ENCODE data around the gene CDHR2. TPM values are rescaled to one million over a fixed set of nuclear protein-coding genes. Genes with fewer than 3 reads are reported as not detected.
"Not testable (repeated sequence)": the region's sequence is repeated elsewhere in the genome, so short reads cannot be mapped to it uniquely, and the experiment has no call there.

CDHR2 gene
- polyA plus RNA-seq, 1 donor = 247 TPM

DNA sequence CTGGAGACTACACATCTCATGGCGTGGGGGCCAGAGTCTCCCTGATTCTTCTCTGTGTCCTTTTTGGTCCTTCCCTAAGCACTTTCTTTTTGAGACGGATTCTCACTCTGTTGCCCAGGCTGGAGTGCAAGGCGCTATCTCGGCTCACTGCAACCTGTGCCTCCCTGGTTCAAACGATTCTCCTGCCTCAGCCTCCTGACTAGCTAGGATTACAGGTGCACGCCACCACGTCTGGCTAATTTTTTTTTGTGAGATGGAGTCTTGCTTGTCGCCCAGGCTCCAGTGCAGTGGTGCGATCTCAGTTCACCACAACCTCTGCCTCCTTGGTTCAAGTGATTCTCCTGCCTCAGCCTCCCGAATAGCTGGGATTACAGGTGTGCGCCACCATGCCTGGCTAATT is 1.8 kb downstream of the CDHR2 start:
- not testable (repeated sequence) for H3K27me3 ChIP-seq (ENCODE audit: control insufficient read depth, insufficient read depth, low read length); H3K9me3 ChIP-seq (ENCODE audit: control insufficient read depth, low read depth, low read length); DNase-seq
- H3K4me1 ChIP-seq (ENCODE audit: control insufficient read depth, insufficient read depth, low read length) = peaks cover 68% of the 10 kb centered on the region
- no CpG with 5 or more reads among the region's 11 CpGs for WGBS (ENCODE audit: insufficient coverage, low lambda C conversion rate)
- peak overlapping the region; percentile 72 for H3K4me3 ChIP-seq (ENCODE audit: low read length)
- peaks cover 11% of the 10 kb centered on the region for H3K36me3 ChIP-seq (ENCODE audit: control insufficient read depth, insufficient read depth, low read length)
- H3K27ac ChIP-seq (ENCODE audit: low read length) = peak overlapping the region; percentile 92

DNA sequence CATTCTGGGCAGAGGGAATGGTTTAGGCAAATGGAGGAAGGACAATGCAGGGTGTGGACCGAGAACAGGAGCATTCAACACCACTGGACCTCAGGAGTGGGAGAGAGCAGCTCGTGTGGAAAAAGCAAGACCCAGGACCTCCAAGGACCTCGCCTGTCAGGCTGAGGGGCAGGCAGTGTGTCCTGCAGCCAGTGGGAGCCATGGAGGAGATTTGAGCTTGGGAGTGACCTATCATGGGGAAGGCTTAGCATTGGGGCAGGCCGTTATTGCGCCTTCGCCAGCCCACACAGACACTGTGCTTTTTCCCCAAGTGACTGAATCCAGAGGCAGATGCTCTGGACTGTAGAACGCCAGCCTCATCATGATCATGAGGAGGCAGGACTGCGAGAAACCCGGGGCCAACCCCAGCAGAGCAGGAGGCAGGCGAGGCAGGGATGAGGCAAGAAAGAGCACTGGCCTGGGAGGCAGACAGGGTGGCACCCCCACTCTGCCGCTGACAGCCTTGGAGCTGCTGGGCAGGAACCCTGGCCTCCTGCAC is 3.3 kb downstream of the CDHR2 start:
- no peak for DNase-seq
- WGBS (ENCODE audit: insufficient coverage, low lambda C conversion rate) = no CpG with 5 or more reads among the region's 11 CpGs
- peaks cover 53% of the 10 kb centered on the region for H3K4me1 ChIP-seq (ENCODE audit: control insufficient read depth, insufficient read depth, low read length)
- H3K27me3 ChIP-seq (ENCODE audit: control insufficient read depth, insufficient read depth, low read length) = no peaks in the 10 kb centered on the region
- no peak overlapping the region for H3K4me3 ChIP-seq (ENCODE audit: low read length)
- H3K27ac ChIP-seq (ENCODE audit: low read length) = peak overlapping the region; percentile 85
- H3K9me3 ChIP-seq (ENCODE audit: control insufficient read depth, low read depth, low read length) = no peaks in the 10 kb centered on the region
- H3K36me3 ChIP-seq (ENCODE audit: control insufficient read depth, insufficient read depth, low read length) = peaks cover 11% of the 10 kb centered on the region

DNA sequence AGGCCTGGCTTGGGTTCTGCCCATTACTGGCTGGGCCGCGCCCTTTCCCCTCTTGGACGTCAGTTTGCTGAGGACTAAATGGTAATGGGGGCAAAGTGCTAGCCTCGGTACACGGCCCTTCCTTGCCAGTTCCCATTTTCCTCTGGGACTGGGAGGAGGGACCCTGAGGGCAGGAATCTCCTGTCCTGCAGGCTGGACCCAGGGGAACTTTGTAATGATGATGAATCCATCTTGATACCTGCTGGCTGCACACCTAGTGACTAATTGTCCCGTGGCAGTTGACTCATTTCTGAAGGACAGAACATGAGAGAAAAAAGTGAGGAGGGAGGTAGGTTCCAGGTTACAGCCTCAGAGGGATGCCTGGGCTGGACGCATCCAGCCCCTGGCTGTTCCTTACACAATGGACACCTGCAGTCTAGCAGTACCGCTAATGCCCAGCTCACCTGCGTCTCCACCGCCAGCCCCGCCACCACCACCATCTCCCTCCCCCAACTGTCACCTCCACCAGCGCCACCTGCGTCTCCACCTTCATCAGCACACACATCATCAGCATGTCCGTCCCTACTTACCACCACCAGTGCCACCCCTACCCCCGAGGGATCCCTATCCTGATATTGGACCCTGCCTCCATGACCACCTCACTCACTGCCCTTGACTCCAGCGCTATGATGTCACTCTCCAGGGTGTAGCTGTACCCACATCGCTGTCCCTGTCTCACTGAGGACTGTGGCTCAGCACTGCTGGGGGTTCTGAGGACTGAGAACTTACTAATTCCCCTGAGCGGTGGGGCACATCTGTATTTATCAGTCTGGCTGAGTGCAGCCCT is 4.3 kb downstream of the CDHR2 start:
- WGBS (ENCODE audit: insufficient coverage, low lambda C conversion rate) = no CpG with 5 or more reads among the region's 18 CpGs
- Histone ChIP-seq H3K27ac (ENCODE audit: low read length) (peak overlapping the region; percentile 85), H3K4me3 (ENCODE audit: low read length) (no peak overlapping the region)

DNA sequence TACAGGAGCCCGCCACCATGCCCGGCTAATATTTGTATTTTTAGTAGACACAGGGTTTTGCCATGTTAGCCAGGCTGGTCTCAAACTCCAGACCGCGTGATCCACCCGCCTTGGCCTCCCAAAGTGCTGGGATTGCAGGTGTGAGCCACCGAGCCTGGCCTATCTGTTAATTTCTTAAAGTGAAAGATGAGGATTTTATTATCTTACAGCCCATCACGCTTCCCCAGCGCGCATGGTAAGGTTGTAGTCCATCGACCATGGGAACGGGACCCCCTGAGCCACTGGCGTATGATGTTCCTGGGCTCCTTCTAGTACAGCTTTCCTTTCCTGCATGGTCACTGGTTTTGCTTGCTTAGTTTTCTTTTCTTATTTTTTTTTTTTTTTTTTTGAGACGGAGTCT is 8.7 kb downstream of the CDHR2 start:
- 100% methylated on average over 4 of the region's 13 CpGs for WGBS (ENCODE audit: insufficient coverage, low lambda C conversion rate)
- H3K27ac ChIP-seq (ENCODE audit: low read length) = no peak overlapping the region
- H3K27me3 ChIP-seq (ENCODE audit: control insufficient read depth, insufficient read depth, low read length) = no peaks in the 10 kb centered on the region
- H3K4me3 ChIP-seq (ENCODE audit: low read length) = no peak overlapping the region
- H3K9me3 ChIP-seq (ENCODE audit: control insufficient read depth, low read depth, low read length) = peaks cover 4% of the 10 kb centered on the region
- H3K36me3 ChIP-seq (ENCODE audit: control insufficient read depth, insufficient read depth, low read length) = peaks cover 11% of the 10 kb centered on the region
- DNase-seq = no peak
- peaks cover 13% of the 10 kb centered on the region for H3K4me1 ChIP-seq (ENCODE audit: control insufficient read depth, insufficient read depth, low read length)

More for the DNA sequence above, 4.3 kb downstream of the CDHR2 start:
- Histone ChIP-seq H3K4me1 (ENCODE audit: control insufficient read depth, insufficient read depth, low read length) (peaks cover 45% of the 10 kb centered on the region), H3K9me3 (ENCODE audit: control insufficient read depth, low read depth, low read length) (no peaks in the 10 kb centered on the region), H3K36me3 (ENCODE audit: control insufficient read depth, insufficient read depth, low read length) (peaks cover 11% of the 10 kb centered on the region), H3K27me3 (ENCODE audit: control insufficient read depth, insufficient read depth, low read length) (no peaks in the 10 kb centered on the region)
- peak; percentile 83 to 91 for DNase-seq

DNA sequence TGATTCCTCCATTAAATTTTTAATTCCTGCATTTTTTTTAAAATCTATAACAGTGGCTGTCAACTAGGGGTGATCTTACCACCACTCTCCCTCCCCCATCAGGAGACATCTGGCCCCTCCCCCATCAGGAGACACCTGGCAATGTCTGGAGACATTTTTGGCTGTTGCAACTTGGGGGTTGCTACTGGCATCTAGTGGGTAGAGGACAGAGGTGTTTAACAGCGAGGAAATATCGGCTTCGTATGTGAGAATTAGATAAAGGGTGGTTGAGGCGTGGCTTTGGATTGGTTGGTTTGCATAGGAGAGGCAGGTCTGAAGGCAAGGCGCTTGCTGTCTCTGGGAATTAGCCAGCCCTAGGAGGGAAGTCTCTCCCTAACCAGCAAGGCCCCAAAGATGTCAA is 10.5 kb downstream of the CDHR2 start:
- H3K9me3 ChIP-seq (ENCODE audit: control insufficient read depth, low read depth, low read length) = peaks cover 4% of the 10 kb centered on the region
- no CpG with 5 or more reads among the region's 5 CpGs for WGBS (ENCODE audit: insufficient coverage, low lambda C conversion rate)
- no peak overlapping the region for H3K4me3 ChIP-seq (ENCODE audit: low read length)
- no peaks in the 10 kb centered on the region for H3K27me3 ChIP-seq (ENCODE audit: control insufficient read depth, insufficient read depth, low read length)
- H3K4me1 ChIP-seq (ENCODE audit: control insufficient read depth, insufficient read depth, low read length) = no peaks in the 10 kb centered on the region
- peaks cover 4% of the 10 kb centered on the region for H3K36me3 ChIP-seq (ENCODE audit: control insufficient read depth, insufficient read depth, low read length)
- no peak overlapping the region for H3K27ac ChIP-seq (ENCODE audit: low read length)
- DNase-seq = no peak

DNA sequence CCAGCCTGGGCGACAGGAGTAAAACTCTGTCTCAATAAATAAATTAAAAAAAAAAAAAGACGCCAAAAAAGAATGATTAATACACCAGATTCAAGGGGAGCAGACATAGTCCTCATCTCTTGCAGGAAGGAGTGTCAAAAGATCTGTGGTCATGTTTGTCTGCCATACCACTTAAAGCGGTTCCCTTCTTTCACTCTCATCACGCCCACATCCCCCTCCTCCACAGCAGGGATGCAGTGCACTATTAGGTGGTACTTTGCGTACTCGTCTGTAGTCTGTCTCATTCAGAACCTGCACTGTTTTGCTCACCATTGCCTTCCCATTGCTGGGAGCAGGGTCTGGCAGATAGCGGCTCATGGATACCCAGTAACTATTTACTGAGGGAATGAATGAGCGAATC is 11.2 kb downstream of the CDHR2 start:
- no peak for DNase-seq
- WGBS (ENCODE audit: insufficient coverage, low lambda C conversion rate) = no CpG with 5 or more reads among the region's 8 CpGs
- Histone ChIP-seq H3K4me1 (ENCODE audit: control insufficient read depth, insufficient read depth, low read length) (no peaks in the 10 kb centered on the region), H3K27me3 (ENCODE audit: control insufficient read depth, insufficient read depth, low read length) (no peaks in the 10 kb centered on the region), H3K4me3 (ENCODE audit: low read length) (no peak overlapping the region), H3K27ac (ENCODE audit: low read length) (no peak overlapping the region), H3K9me3 (ENCODE audit: control insufficient read depth, low read depth, low read length) (peaks cover 4% of the 10 kb centered on the region), H3K36me3 (ENCODE audit: control insufficient read depth, insufficient read depth, low read length) (peaks cover 9% of the 10 kb centered on the region)

DNA sequence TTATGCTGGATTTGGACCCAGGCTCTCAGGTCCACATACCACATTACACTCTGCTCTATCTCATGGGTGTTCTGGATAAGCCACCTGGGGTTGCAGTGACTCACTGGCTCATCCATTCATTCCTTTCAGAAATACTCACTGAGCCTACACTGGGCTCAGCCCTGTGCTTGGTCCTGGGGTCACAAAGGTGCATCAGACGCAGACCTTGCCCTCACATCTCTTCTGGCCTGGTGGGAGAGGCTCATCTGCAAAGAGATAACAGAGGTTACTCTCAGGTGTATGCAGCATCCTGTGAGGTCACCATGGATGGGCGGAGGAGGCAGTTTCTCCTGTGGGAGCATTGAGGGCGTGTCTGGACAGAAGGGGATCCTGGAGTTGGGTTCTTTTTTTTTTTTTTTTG is 12.1 kb downstream of the CDHR2 start:
- peak overlapping the region; percentile 47 for H3K27ac ChIP-seq (ENCODE audit: low read length)
- H3K36me3 ChIP-seq (ENCODE audit: control insufficient read depth, insufficient read depth, low read length) = peaks cover 16% of the 10 kb centered on the region
- no CpG with 5 or more reads among the region's 3 CpGs for WGBS (ENCODE audit: insufficient coverage, low lambda C conversion rate)
- H3K27me3 ChIP-seq (ENCODE audit: control insufficient read depth, insufficient read depth, low read length) = no peaks in the 10 kb centered on the region
- peaks cover 4% of the 10 kb centered on the region for H3K9me3 ChIP-seq (ENCODE audit: control insufficient read depth, low read depth, low read length)
- DNase-seq = peak; percentile 70 to 71
- H3K4me3 ChIP-seq (ENCODE audit: low read length) = no peak overlapping the region
- H3K4me1 ChIP-seq (ENCODE audit: control insufficient read depth, insufficient read depth, low read length) = no peaks in the 10 kb centered on the region

DNA sequence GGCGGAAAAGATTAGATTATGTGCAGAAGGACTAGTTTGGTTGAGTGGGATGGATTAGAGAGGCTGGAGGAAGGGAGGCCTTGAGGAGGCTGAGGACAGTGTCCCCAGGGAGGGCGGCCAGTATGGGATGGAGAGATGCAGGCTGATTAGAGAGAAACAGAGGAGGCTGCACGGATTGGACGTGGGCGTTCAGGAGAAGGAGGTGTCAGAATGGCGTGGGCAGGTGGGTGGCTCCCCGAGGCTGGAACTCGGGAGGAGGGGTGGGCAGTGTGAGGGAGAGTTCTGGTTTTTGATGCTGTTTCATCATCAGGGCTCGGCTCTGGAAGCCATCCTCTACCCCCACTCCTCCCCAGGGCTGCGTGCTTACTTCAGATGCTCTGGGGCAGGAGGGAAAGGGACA is 13.0 kb downstream of the CDHR2 start:
- 71% methylated on average over 1 of the region's 10 CpGs for WGBS (ENCODE audit: insufficient coverage, low lambda C conversion rate)
- peaks cover 18% of the 10 kb centered on the region for H3K36me3 ChIP-seq (ENCODE audit: control insufficient read depth, insufficient read depth, low read length)
- no peaks in the 10 kb centered on the region for H3K4me1 ChIP-seq (ENCODE audit: control insufficient read depth, insufficient read depth, low read length)
- no peak overlapping the region for H3K27ac ChIP-seq (ENCODE audit: low read length)
- peaks cover 6% of the 10 kb centered on the region for H3K9me3 ChIP-seq (ENCODE audit: control insufficient read depth, low read depth, low read length)
- no peak overlapping the region for H3K4me3 ChIP-seq (ENCODE audit: low read length)
- DNase-seq = no peak
- H3K27me3 ChIP-seq (ENCODE audit: control insufficient read depth, insufficient read depth, low read length) = no peaks in the 10 kb centered on the region

DNA sequence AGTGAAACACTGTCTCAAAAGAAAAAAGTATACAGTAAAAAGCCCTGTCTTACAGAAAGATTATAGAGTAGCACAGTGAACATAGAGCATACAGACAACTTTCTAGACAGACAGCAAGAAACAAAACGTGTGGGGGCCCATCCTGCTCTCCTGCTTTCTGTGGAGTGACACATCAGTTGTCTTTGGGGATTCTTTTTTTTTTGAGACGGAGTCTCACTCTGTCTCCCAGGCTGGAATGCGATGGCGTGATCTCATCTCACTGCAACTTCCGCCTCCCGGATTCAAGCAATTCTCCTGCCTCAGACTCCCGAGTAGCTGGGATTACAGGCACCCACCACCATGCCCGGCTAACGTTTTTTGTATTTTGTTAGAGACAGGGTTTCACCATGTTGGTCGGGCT is 14.9 kb downstream of the CDHR2 start:
- WGBS (ENCODE audit: insufficient coverage, low lambda C conversion rate) = 100% methylated on average over 1 of the region's 10 CpGs
- no peak for DNase-seq
- Histone ChIP-seq H3K27me3 (ENCODE audit: control insufficient read depth, insufficient read depth, low read length) (no peaks in the 10 kb centered on the region), H3K36me3 (ENCODE audit: control insufficient read depth, insufficient read depth, low read length) (peaks cover 25% of the 10 kb centered on the region), H3K27ac (ENCODE audit: low read length) (no peak overlapping the region), H3K4me1 (ENCODE audit: control insufficient read depth, insufficient read depth, low read length) (no peaks in the 10 kb centered on the region), H3K9me3 (ENCODE audit: control insufficient read depth, low read depth, low read length) (peaks cover 3% of the 10 kb centered on the region), H3K4me3 (ENCODE audit: low read length) (no peak overlapping the region)

DNA sequence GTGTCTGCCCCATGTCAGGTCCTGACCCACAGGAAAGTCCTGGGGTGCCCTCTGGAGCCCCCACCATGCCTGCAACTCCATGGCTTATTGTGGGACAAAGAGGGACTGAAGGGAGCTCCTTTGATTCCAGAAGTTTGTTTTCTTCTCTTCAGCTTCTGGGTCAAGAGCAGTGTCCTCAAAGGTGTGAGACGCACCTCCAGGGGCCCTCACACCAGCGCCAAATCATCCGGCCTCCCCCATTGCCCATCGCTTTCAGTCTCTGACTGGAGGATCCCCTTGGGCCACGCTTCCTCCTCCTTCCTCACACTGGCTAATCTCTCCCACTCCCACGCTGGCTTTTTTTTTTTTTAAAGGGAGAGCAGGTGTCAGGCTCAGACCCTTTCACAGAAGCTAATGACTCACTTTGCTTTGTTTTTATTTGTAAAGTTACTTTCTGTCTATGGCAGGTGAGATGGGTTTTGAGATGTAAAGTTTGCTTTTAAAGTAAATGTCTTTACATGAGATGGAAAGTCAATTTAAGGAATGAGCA is 16.7 kb downstream of the CDHR2 start:
- DNase-seq = no peak
- H3K36me3 ChIP-seq (ENCODE audit: control insufficient read depth, insufficient read depth, low read length) = peaks cover 27% of the 10 kb centered on the region
- WGBS (ENCODE audit: insufficient coverage, low lambda C conversion rate) = 67% methylated on average over 2 of the region's 6 CpGs
- H3K27ac ChIP-seq (ENCODE audit: low read length) = no peak overlapping the region
- peaks cover 3% of the 10 kb centered on the region for H3K9me3 ChIP-seq (ENCODE audit: control insufficient read depth, low read depth, low read length)
- no peak overlapping the region for H3K4me3 ChIP-seq (ENCODE audit: low read length)
- H3K27me3 ChIP-seq (ENCODE audit: control insufficient read depth, insufficient read depth, low read length) = no peaks in the 10 kb centered on the region
- no peaks in the 10 kb centered on the region for H3K4me1 ChIP-seq (ENCODE audit: control insufficient read depth, insufficient read depth, low read length)

Data from large intestine (tissue), 3 donors.